ENCODE results near the gene AIF1L. TPM values are rescaled to one million over a fixed set of nuclear protein-coding genes. Genes with fewer than 3 reads are reported as not detected.

Gene AIF1L
- total and polyA plus RNA-seq, 4 donors: 0.61 to 1.8 (median 1.2) TPM

GRCh38 chr9:131097948-131098278, 1.6 kb downstream of the AIF1L start:
- H3K9ac ChIP-seq (ENCODE audit: low read depth in 1 of 2, low read length in 2 of 2): no peak overlapping the region
- H3K27me3 ChIP-seq (ENCODE audit: control insufficient read depth in 4 of 4, insufficient read depth in 4 of 4, low read length in 3 of 4): peaks cover 0 to 6% (median 3%) of the 10 kb centered on the region in 4 donors
- no peaks in the 10 kb centered on the region for H3K9me3 ChIP-seq (ENCODE audit: control insufficient read depth in 4 of 4, low read length in 3 of 4)
- no peak for TF ChIP-seq TAF1 (conservative IDR thresholded peaks at IDR 0.05)
- no peak for TF ChIP-seq FOXA2 (IDR thresholded peaks at IDR 0.05)
- no peak for TF ChIP-seq SP1 (IDR thresholded peaks at IDR 0.05)
- TF ChIP-seq ATF3 (IDR thresholded peaks at IDR 0.05): no peak
- TF ChIP-seq RAD21 (IDR thresholded peaks at IDR 0.05): no peak
- no peak for TF ChIP-seq RXRA (IDR thresholded peaks at IDR 0.05)
- TF ChIP-seq MAX (IDR thresholded peaks at IDR 0.05): no peak
- TF ChIP-seq FOXA1 (IDR thresholded peaks at IDR 0.05): no peak
- no peak for TF ChIP-seq CTCF (IDR thresholded peaks at IDR 0.05; ENCODE audit: low read depth, low read length, missing input control)
- no peak for TF ChIP-seq HNF4A (conservative IDR thresholded peaks at IDR 0.05)
- no peak for TF ChIP-seq GABPA (IDR thresholded peaks at IDR 0.05 in 1 of 2, conservative IDR thresholded peaks at IDR 0.05 in 1 of 2)
- TF ChIP-seq EGR1 (IDR thresholded peaks at IDR 0.05; ENCODE audit: low read depth in 2 of 2): no peak
- no peak for TF ChIP-seq NR2F2 (IDR thresholded peaks at IDR 0.05)
- no peak for TF ChIP-seq REST (IDR thresholded peaks at IDR 0.05)
- no peak for TF ChIP-seq ZBTB33 (IDR thresholded peaks at IDR 0.05)
- no peak for TF ChIP-seq YY1 (IDR thresholded peaks at IDR 0.05)
- H3K4me1 ChIP-seq (ENCODE audit: control insufficient read depth in 4 of 4, insufficient read depth in 4 of 4, low read length in 3 of 4): peaks cover 4 to 10% (median 6%) of the 10 kb centered on the region in 4 donors
- no peak overlapping the region for H3K27ac ChIP-seq (ENCODE audit: low read depth in 1 of 2, low read length in 2 of 2)
- H3K4me3 ChIP-seq (ENCODE audit: low read depth in 1 of 3, low read length in 3 of 3): no peak overlapping the region
- no peaks in the 10 kb centered on the region for H3K36me3 ChIP-seq (ENCODE audit: control insufficient read depth in 4 of 4, insufficient read depth in 3 of 4, low read depth in 1 of 4, low read length in 3 of 4)
- no peak for DNase-seq (ENCODE audit: low spot score)
- WGBS: 89% methylated on average over 8 of the region's 8 CpGs
